GM18502 (cell line): ENCODE data around the gene SLC23A1.
"Not testable (repeated sequence)": the region's sequence is repeated elsewhere in the genome, so short reads cannot be mapped to it uniquely, and the experiment has no call there.

Experiments used
- ATAC-seq: cut with Tn5 transposase; IDR thresholded peaks from one replicate; pipeline ENCODE4 v1.9.1; 2021; ENCODE audit warnings: mild to moderate bottlenecking; ENCODE audit not compliant: unreplicated experiment, poor library complexity

The SLC23A1 gene

DNA sequence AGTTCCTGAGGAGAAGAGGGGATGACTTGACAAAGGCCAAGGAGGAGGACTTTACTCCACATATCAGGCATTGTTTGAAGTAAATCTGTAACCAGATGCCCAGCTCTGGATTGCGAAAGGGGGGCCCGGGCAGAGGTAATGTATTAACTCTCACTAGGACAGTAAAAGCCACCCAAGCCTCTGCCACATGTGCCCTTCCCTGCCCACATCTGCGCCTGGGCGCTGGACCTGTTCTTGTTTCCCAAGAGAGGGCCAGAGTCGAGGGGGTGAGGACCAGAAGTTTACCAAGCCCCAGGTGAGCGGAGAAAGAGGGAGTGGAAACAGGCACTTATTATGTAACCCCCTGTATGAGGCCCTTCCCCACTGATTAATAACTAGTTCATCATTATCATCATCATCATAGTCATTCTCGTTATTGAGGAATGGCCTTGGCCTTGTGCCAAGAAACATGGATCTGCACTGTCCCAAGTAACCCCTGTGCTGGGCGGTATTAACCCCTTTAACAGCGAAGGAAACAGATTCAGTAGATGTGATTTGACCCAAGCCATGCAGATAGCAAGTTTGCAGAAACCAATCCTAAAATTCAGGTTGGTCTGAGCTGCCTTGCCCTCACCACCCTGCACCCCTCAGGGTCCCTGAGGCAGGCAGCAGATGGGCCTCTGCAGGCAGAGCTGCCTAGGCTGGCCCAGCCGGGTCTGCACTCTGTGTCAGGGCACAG is at the start of gene SLC23A1:
Gene SLC23A1 (minus strand): TSS at position 23 of the 718 bp plus-strand sequence. CDS start 44 bp downstream, outside the sequence.
- no peak for ATAC-seq

DNA sequence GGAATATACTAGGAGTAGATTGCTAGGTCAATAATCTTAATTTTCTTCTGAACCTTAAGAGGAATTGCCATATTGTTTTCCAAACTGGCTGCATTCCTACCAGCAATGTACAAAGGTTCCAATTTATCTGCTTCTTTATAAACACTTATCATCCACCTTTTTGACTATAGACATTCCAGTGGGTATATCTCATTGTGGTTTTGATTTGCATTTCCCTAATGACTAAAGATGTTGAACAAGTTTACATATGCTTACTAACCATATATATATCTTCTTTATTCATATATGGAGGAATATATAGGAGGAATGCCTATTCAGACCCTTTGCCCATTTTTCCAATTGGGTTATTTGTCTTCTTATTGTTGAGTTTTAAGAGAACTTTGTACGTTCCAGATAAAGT is 48.6 kb upstream of the SLC23A1 start:
- no peak for ATAC-seq

DNA sequence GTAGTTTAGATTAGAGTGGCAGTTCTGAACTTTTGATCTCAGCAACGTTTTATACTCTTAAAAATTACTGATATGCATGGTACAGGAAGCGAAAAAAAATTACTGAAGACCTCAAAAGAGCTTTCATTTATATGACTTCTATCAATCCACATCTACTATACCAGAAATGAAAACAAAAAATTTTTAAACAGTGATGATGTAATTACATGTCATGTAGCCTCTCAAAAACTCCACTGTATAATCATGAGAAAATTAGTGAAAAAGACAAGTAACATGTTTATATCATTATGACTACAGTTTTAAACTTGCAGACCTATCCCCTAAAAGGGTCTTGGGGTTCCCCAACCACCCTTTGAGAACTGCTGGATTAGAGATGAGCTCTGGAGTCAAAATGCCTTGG is 46.9 kb upstream of the SLC23A1 start:
- ATAC-seq = no peak

DNA sequence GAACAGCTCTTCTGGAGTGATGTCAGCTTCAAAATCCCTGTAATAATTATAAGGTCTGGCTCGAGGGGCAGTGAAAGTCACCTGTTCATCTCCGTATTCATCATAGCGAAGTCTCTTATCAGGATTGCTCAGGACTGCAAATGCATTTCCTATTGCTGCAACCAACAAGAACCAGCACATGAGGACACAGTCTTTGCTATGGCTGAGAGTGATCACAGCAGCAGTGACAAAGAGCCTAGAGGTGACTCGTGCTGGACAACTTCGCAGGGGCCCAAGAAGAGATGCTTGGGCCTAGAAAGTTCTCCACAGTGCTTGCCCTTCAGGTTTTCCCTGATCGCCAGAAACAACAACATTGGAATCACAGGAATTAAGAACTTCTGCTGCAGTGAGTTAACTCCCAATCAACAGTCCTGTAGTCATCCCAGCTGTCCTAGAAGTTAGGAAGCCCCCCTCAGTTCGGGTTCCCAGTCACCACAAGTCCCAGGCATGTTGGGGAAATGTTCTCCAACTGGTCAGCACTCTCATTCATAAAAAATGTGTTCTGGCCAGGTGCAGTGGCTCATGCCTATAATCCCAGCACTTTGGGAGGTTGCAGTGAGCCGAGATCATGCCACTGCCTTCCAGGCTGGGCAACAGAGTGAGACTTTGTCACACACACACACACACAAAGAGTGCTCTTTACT is 43.2 kb upstream of the SLC23A1 start:
- no peak for ATAC-seq

DNA sequence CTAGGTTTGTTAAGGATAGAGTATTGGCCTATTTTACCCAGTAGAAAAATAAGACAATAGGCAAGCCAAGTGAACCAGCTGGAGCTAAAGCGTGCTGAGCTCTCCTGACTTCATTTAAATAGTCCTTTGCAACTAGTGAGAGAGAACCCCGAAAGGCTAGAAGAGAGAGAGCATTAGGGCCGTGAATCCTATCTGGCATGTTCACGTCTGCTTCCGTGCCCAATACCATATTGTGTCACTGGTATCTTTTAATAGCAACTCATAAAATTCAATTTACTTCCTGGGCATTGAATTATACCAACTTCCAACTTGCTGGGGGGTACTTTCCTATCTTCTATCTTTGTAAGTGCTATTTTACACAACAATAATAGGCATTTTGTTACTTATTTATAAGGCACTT is 42.4 kb upstream of the SLC23A1 start:
- no peak for ATAC-seq

DNA sequence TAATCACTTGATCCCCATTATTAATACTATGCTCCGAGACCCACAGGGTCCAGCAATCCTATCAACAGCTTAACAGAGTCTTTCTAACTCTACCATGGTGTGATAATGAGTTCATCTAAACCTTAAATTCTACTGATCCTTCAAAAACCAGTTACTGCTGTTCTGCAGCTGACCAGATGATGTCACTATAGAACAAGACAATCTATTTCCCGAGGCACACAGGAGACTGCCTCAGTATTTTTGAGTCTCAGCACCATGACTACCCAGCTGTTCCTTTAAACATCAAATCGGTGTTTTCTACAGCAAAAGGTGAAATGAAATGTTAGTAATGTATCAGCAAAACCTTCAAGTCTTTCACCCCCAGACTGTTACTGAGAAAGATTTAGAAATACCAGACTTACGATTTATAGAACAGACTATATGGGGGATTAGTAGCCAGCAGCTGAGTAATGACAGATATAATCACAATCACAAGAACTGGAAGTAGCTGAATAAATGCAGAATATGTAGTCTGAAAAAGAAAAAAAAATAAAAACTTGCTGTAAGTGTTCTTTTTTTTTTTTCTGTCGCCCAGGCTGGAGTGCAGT is 39.3 kb upstream of the SLC23A1 start:
- peak; percentile 58 for ATAC-seq

DNA sequence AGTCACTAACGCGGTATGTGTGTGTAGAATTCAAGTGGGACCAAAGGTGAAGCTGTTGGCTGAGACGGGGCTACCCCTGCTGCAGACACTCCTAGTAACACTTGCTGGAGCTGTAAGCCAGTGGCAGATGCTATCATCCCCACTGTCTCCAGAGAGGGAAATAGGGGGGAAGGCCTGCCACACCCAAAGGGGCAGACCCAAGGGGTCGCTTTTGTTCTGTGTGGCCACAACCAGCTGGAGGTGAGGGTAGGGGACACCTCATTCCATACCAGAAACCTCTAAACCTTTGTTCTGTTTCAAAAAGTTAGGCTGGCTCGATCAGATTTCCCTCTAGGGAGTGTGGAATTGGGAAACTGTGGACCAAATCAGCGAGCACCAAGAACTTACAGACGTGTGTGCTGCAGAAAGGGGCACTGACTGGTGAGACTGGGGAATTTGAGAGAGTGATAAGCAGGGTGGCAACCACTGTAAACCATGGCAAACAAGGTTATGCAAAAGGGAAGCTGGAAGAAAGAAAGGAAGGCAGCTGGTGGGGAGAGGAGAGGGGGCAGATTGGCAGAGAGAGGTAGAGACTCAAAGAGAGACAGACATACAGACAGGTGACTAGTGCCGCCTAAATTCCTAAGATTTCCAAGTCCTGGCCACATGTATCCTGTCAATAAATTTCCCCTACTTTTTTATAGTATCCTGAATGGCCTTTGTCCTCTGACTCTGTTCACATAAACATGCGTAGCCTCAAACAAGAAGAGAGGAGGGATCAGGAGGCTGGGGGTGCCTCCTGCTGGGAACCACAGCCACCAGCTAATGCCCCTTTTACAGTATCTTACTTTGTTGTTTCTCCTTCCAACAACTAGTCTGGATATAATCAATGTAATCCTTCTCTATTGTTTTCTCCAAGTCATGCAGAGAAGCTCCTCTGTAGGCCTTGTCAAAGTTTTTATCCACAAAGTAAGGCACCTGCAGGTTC is 36.4 kb upstream of the SLC23A1 start:
- ATAC-seq = no peak

DNA sequence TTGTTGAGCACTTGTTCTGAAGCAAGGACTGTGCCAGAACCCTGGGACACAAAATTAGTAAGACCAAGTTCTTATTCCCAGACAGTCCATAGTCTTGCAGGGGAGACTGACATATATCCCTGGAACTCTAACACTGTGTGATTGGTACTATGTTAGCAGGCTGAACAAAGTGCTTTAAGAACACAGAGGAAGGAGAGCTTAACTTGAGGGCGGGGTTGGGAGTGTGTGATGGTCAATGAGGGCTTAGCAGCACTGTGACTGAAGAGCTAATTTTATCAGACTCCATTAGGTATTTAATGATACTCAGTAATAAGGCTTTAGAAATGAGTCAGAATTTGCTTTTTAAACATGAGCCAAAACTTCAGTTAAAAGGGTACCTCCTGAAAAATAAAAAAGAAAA is 35.7 kb upstream of the SLC23A1 start:
- no peak for ATAC-seq

DNA sequence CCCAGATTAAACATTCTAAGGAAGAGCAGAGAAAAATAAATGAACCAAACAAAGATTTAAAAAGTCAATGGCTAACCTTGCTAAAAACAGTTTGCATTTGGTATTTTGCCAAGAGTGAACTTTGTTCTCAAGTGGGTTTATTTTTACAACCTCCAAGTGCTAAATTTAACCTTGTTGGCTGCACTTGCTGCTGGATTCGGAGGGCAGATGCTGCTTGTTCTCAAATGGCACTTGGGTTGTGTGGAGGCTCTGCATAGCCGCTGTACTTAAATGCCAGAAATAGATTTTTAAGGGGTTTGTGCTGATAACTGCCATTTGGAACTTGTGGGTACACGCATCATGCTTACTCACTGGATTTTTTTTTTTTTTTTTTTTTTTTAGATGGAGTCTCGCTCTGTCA is 34.1 kb upstream of the SLC23A1 start:
- no peak for ATAC-seq

DNA sequence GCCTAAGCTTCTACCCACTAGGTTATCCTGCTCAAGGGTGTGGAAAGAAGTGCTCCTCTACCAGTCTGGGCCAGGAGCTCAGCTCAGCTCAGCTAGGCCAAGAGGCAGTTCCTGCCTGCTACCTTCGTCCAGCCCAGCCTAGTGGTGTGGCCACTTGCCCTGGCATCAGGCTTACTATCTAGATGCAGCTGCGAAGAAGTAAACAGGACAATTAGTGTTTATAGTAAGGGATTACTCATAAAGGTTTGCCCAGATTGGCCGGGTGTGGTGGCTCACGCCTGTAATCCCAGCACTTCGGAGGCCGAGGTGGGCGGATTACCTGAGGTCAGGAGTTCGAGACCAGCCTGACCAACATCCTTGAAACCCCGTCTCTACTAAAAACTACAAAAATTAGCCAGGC is 33.6 kb upstream of the SLC23A1 start:
- ATAC-seq = no peak

DNA sequence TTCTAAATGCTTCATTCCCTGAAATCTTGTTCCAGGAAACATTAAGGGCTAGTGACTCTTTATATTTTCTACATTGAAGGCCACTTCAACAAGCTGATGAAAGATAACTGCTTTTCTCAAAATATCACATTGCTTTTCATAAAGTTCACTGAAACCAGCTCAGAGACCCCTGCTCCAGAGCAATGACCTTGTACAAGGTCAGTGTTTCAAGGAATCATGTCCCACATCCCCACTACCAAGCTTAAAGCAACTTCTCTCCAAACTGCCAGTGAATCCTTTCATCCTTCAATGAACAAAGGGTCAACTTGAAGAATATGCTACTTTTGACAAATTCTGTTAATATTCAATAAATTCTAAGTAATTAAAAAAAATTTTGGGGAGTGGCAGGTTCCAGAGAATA is 32.8 kb upstream of the SLC23A1 start:
- no peak for ATAC-seq

DNA sequence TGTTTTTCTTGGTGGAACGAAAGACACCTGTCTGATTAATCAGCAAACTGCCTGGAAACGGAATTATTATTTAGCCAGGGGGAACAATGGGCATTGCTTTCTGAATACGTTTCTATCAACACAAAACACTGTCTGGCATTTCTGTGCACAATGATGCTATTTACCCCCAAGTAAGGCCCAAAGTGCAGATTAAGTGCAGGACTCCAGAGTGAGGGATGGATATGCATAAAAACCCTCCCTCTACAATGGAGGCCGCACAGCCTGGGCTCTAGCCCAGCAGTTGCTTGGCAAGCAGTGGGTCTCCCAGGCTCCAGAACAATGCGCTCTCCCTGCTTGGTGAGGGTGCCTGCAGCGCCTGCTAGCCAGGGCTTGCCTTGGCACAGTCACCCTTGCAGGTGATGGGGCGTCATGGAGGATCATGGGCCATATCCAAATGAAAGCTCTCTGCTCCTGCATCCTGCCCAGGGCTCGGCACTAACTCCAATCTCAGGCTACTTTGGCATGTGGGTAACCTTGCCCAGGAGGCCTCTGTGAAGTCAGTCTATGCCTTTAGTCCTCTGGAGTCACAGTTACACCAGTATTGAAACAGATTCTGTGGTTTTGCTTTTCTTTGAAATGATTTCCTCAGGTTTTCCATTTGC is 32.2 kb upstream of the SLC23A1 start:
- ATAC-seq = no peak

DNA sequence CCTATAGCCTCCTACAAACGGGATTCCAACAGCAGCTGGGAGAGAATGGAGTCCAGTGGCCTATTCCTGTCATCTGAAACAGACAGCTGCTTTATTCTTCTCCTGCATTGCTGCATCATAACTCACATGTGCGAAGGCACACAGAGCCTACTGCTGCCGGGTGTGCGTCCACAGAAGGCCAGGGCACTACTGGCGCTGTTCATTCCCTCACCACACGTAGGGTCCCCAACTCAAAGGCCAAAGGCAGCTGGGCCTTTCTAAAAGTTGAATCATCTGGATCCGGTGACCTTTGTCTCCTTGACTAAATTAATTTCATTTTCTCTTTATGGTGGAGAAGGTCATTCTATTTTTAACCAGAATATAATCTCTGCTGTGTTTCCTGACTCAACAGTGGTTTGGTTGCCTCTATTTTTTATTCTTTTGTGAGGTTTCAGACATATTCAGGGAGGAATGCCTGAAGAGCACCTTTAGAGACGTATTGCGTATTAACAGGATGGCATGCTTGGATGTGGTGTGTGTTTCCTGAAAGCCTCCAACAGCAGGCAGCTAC is 31.6 kb upstream of the SLC23A1 start:
- no peak for ATAC-seq

DNA sequence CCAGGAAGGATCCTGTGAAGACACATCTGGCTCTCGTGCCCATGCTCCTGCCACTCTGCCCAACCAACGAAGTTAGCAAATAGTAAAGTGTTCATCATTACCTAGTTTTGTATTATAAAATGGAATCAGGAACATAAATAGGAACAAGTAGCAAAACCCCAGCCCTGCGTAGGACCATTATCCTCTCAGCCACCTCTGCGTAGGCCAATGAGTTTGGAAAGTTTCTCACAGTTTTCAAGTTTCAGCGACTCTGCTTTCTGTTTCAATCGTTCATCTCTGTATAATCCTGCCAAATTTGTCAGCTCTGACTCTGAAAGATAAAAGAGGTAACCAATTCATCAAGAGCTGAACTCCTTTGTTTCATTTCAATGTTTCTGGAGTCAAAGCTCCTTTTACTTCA is 30.9 kb upstream of the SLC23A1 start:
- no peak for ATAC-seq

DNA sequence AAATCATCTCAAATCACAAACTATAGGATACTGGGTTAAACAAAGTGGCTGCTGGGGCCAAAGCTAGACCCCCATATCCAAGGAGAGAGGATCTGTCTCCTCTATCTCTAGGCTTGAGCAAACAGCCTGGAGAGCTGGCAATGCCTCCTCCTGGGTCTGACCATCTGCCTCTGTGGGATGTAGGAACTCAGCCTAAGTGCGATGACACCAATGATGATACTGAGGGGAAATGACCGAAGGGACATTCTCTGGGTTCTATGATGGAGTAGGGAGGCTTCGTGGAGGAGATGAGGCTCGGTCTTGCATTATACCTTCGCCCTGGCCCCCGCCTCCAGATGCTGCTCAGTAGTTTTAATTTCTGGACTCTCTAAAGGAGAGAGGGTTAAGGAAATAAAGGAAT is 30.1 kb upstream of the SLC23A1 start:
- no peak for ATAC-seq

DNA sequence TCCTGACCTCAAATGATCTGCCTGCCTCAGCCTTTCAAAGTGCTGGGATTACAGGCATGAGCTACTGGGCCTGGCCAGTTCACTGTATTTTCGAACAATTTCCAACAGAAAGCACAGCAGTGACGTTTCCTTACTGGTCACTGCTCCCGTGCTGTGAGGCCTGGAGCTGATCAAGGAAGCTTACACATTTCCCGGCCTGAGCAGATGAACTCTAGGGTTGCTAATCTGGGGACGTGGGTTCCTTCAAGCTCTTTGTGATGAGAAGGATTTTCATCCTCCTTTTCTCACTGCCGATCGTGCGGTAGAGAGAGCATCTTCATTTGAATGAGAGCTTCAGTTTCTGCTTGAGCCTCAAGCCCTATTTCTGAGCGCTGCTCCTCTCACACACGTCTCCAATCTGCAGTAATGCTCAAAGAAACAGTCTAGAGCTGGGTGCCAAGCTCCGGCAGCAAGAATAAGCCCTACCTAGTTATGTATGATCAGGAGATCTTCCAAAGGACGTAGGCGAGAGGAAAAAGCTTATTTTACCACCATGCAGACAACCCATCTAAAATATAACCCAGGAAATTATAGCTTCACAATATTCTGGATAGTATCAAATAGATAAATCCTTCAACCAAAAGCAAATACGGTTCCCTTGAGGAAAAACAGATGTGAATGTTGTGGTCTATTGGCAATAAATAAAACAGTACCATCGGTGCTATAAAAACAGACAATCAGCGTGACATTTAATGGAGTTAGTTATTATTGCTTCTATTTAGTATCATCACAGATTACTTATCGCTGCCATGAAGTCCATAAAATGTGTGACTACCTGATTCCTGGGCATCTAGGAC is 28.1 kb upstream of the SLC23A1 start:
- ATAC-seq = no peak

DNA sequence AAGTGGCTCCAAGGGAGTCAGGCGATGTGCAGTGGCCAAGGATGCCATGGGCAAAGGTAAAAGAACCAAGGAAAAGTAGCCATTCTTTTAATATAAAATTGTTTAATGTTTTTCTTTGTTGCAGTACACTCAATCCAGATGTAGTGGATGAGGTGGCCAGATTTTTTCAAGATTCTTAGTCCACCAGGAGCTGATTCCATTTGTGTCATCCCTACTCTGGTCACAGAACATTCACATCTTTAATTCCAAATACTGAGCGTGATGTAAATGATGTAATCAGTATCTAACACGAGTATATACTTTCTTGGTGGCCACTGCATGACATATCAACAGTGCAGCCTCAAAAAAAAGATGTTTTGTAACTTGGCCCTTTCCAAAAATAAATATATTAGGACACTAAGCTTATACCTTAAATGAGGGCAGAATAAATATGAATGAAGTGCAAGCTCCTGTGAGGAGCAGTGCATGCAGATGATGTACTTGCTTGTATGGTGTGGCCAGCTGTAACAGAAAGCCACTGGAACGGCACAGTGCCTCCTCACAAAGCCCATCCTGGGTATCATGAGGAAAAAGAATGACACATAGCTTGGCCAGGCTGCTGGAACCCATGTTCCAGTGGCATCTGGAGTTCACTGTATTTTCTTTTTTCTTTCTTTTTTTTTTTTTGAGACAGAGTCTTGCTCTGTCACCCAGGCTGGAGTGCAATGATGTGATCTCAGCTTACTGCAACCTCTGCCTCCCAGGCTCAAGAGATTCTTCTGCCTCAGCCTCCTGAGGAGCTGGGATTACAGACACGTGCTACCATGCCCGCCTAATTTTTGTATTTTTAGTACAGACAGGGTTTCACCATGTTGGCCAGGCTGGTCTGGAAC is 27.3 kb upstream of the SLC23A1 start:
- ATAC-seq = no peak

DNA sequence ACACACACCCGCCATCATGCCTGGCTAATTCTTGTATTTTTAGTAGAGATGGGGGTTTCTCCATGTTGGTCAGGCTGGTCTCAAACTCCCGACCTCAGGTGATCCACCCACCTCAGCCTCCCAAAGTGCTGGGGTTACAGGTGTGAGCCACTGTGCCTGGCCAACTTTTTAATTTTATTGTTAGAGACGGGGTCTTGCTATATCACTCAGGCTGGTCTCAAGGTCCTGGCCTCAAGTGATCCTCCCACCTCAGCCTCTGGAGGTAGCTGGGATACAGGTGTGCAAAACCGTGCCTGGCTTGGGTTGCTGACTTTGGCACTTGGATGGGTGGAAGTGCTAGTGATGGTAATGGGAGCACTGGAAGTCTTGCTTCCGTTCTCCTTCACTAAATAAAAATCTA is 26.0 kb upstream of the SLC23A1 start:
- not testable (repeated sequence) for ATAC-seq
